OCI-LY7 (cell line): ENCODE measurements around the gene CDC42BPA.

ENCODE experiments used
- CTCF ChIP-seq: fragments of 200-600 bp; sonication (generic); conservative IDR thresholded peaks from 2 replicates; pipeline ENCODE4 v1.5.1; 2014; ENCODE audit warnings: mild to moderate bottlenecking, antibody characterized with exemption, low read length, moderate library complexity, mixed read lengths
- EZH2phosphoT487 ChIP-seq: fragments of 200-600 bp; sonication (generic); IDR thresholded peaks from 2 replicates; pipeline ENCODE4 v1.6.1; 2018; ENCODE audit warnings: low read depth, borderline replicate concordance, mild to moderate bottlenecking, mixed run types, antibody characterized with exemption, low read length, moderate library complexity, mixed read lengths

- TF ChIP-seq CTCF (no peak), EZH2phosphoT487 (no peak)
These were observed 46.4 kb upstream of the CDC42BPA start for GRCh38 chr1:227364657-227365056.
